ENCODE data around the gene MYH7B. TPM values are rescaled to one million over a fixed set of nuclear protein-coding genes. Genes with fewer than 3 reads are reported as not detected.
A peak's percentile ranks its signal among the peaks of the same experiment; 100 is the strongest.

MYH7B gene
- under 0.01 TPM in 1 of 2 replicates, not detected in the other for total RNA-seq

GRCh38 chr20:34955231-34956040 lies at the start of gene MYH7B, which contains the start of gene GSS:
MYH7B (plus strand) TSS chr20:34955868; CDS start chr20:34978006, 22,138 bp downstream.
GSS (minus strand) TSS chr20:34955806; CDS start chr20:34951852, 3,954 bp downstream.
- peak; percentile 50 for TF ChIP-seq CTCF (IDR thresholded peaks at IDR 0.05; ENCODE audit: insufficient read depth, low read depth, low read length)
- DNase-seq (ENCODE audit: low read depth): peak; percentile 97
- peak within 1 kb of the TSS; percentile 76 for H3K4me3 ChIP-seq (ENCODE audit: low read depth, low read length)

GRCh38 chr20:34907616-34908469 lies 47.8 kb upstream of the MYH7B start:
- TF ChIP-seq CTCF (IDR thresholded peaks at IDR 0.05; ENCODE audit: insufficient read depth, low read depth, low read length): no peak
- DNase-seq (ENCODE audit: low read depth): peak; percentile 88
- no peak overlapping the region for H3K4me3 ChIP-seq (ENCODE audit: low read depth, low read length)

GRCh38 chr20:34915131-34915530 lies 40.5 kb upstream of the MYH7B start:
- no peak for DNase-seq (ENCODE audit: low read depth)
- TF ChIP-seq CTCF (IDR thresholded peaks at IDR 0.05; ENCODE audit: insufficient read depth, low read depth, low read length): no peak
- no peak overlapping the region for H3K4me3 ChIP-seq (ENCODE audit: low read depth, low read length)

GRCh38 chr20:34915749-34916455 lies 39.8 kb upstream of the MYH7B start:
- H3K4me3 ChIP-seq (ENCODE audit: low read depth, low read length): no peak overlapping the region
- TF ChIP-seq CTCF (IDR thresholded peaks at IDR 0.05; ENCODE audit: insufficient read depth, low read depth, low read length): no peak
- DNase-seq (ENCODE audit: low read depth): no peak

GRCh38 chr20:34916774-34917354 lies 38.8 kb upstream of the MYH7B start:
- no peak for TF ChIP-seq CTCF (IDR thresholded peaks at IDR 0.05; ENCODE audit: insufficient read depth, low read depth, low read length)
- no peak for DNase-seq (ENCODE audit: low read depth)
- H3K4me3 ChIP-seq (ENCODE audit: low read depth, low read length): no peak overlapping the region

- H3K4me3 ChIP-seq (ENCODE audit: low read depth, low read length): no peak overlapping the region
- no peak for TF ChIP-seq CTCF (IDR thresholded peaks at IDR 0.05; ENCODE audit: insufficient read depth, low read depth, low read length)
- no peak for DNase-seq (ENCODE audit: low read depth)
These were observed 35.6 kb upstream of the MYH7B start for GRCh38 chr20:34920055-34920454.

Measured in fibroblast of villous mesenchyme (primary cell).